Endothelial cell of umbilical vein (primary cell): ENCODE measurements around the gene HOXB5. TPM values are rescaled to one million over a fixed set of nuclear protein-coding genes. Genes with fewer than 3 reads are reported as not detected.

ENCODE experiments used
- BruUV-seq: library from RNA; stranded (reverse); fragments of 400-500 nt; replicated peaks from 2 replicates; lab custom pipeline; 2021; lab: Mats Ljungman, UMichigan
- CTCF ChIA-PET: fragments of 300-600, 350-600 bp; sonication (Branson Sonifier 250); formaldehyde crosslinking; loops from one replicate; lab custom pipeline; 2021; ENCODE audit warnings: antibody characterized with exemption, inconsistent platforms; lab: Charles Lee
- POLR2A ChIA-PET: fragments of 300-600, 350-600 bp; sonication (Branson Sonifier 250); formaldehyde crosslinking; loops from one replicate; lab custom pipeline; 2021; ENCODE audit warnings: antibody characterized with exemption, inconsistent platforms; lab: Charles Lee
- DNase-seq: peaks from one replicate; pipeline ENCODE4 v3.0.0-alpha.2; 2011; ENCODE audit warnings: low read depth, low spot score
- FAIRE-seq: peaks from 2 replicates; lab custom pipeline; 2011; peaks lifted over from hg19 to GRCh38; lab: Jason Lieb, UNC
- H2AFZ ChIP-seq: 2 replicates; pipeline ENCODE4 v1.6.0; 2012; ENCODE audit warnings: low read depth, low read length, control low read depth, inconsistent platforms
- H3K27ac ChIP-seq: 2 replicates; pipeline ENCODE4 v1.5.1; 2011; ENCODE audit warnings: low read depth, mild to moderate bottlenecking, control low read depth, low read length, moderate library complexity; ENCODE audit not compliant: insufficient read depth
- H3K27me3 ChIP-seq, 2 experiments: 2 replicates each; pipeline versions ENCODE4 v1.6.0 to v1.6.1; 2011; ENCODE audit warnings: low read length in 2 of 2, mixed read lengths in 1 of 2; ENCODE audit not compliant: control insufficient read depth in 2 of 2, insufficient read depth in 2 of 2
- H3K36me3 ChIP-seq, 2 experiments: 2 replicates in 1 of 2; 3 replicates in 1 of 2; pipeline ENCODE4 v1.5.1; 2011; ENCODE audit warnings: low read length in 2 of 2, mild to moderate bottlenecking in 1 of 2, moderate library complexity in 1 of 2; ENCODE audit not compliant: control insufficient read depth in 2 of 2, insufficient read depth in 2 of 2; ENCODE audit errors: extremely low read depth in 1 of 2
- H3K4me1 ChIP-seq: 3 replicates; pipeline ENCODE4 v1.5.1; 2011; ENCODE audit warnings: mild to moderate bottlenecking, low read length; ENCODE audit not compliant: control insufficient read depth, insufficient read depth; ENCODE audit errors: extremely low read depth
- H3K4me2 ChIP-seq: 2 replicates; pipeline ENCODE4 v1.6.1; 2011; ENCODE audit warnings: low read length, control low read depth, mixed read lengths; ENCODE audit not compliant: insufficient read depth
- H3K4me3 ChIP-seq, 3 experiments: fragments of 200-600 bp in 1 of 3; sonication (generic), shearing (Covaris generic) in 1 of 3; replicated peaks in 1 of 3; 2 replicates each; pipeline ENCODE4 v1.5.1; 2011 to 2016; ENCODE audit warnings: control low read depth in 3 of 3, low read length in 3 of 3, mild to moderate bottlenecking in 2 of 3, inconsistent platforms in 1 of 3, low read depth in 1 of 3, moderate library complexity in 1 of 3; ENCODE audit not compliant: insufficient read depth in 1 of 3
- H3K79me2 ChIP-seq: 2 replicates; pipeline ENCODE4 v1.6.0; 2012; ENCODE audit warnings: low read length, inconsistent platforms; ENCODE audit not compliant: control insufficient read depth, insufficient read depth
- H3K9ac ChIP-seq: replicated peaks from 2 replicates; pipeline ENCODE3; 2011; ENCODE audit warnings: low read length, control low read depth; ENCODE audit not compliant: insufficient read depth; ENCODE audit errors: extremely low read depth
- H3K9me1 ChIP-seq: replicated peaks from 3 replicates; pipeline ENCODE4 v1.6.0; 2011; ENCODE audit warnings: mild to moderate bottlenecking, low read length; ENCODE audit not compliant: control insufficient read depth, insufficient read depth; ENCODE audit errors: extremely low read depth
- H3K9me3 ChIP-seq: replicated peaks from 2 replicates; pipeline ENCODE4 v1.5.1; 2012; ENCODE audit warnings: low read length, inconsistent platforms; ENCODE audit not compliant: control insufficient read depth, insufficient read depth
- H4K20me1 ChIP-seq: replicated peaks from 2 replicates; pipeline ENCODE3; 2011; ENCODE audit warnings: mild to moderate bottlenecking, low read length; ENCODE audit not compliant: control insufficient read depth, insufficient read depth; ENCODE audit errors: extremely low read depth
- EZH2 ChIP-seq: IDR thresholded peaks from 2 replicates; pipeline ENCODE4 v1.6.1; 2012; ENCODE audit warnings: borderline replicate concordance, low read depth, mild to moderate bottlenecking, moderate library complexity, low read length, inconsistent platforms; ENCODE audit not compliant: severe bottlenecking
- FOS ChIP-seq: IDR thresholded peaks from 2 replicates; pipeline ENCODE4 v1.6.1; 2011; ENCODE audit warnings: mild to moderate bottlenecking, low read length, moderate library complexity, borderline replicate concordance; ENCODE audit not compliant: insufficient read depth
- GATA2 ChIP-seq: IDR thresholded peaks from 2 replicates; pipeline ENCODE4 v1.7.0; 2011; ENCODE audit warnings: low read depth, mild to moderate bottlenecking, moderate library complexity, mixed read lengths, low read length; ENCODE audit not compliant: insufficient read length, insufficient read depth
- JUN ChIP-seq: IDR thresholded peaks from 2 replicates; pipeline ENCODE4 v1.6.1; 2011; ENCODE audit warnings: borderline replicate concordance, low read depth; ENCODE audit not compliant: insufficient read length, insufficient read depth
- MYC ChIP-seq: IDR thresholded peaks from one replicate; pipeline ENCODE4 v1.6.1; 2011; ENCODE audit warnings: mild to moderate bottlenecking, low read depth, low read length
- POLR2A ChIP-seq: IDR thresholded peaks from 2 replicates; pipeline ENCODE4 v1.6.1; 2012; ENCODE audit warnings: low read depth, mild to moderate bottlenecking, control low read depth, low read length
- POLR2AphosphoS5 ChIP-seq: IDR thresholded peaks from 2 replicates; pipeline ENCODE4 v1.6.1; 2012; ENCODE audit warnings: low read depth, mild to moderate bottlenecking, control low read depth, low read length, moderate library complexity; ENCODE audit not compliant: insufficient read depth
- dilution Hi-C: fragments of 300-500 bp; cut with MboI; formaldehyde crosslinking; loops from one replicate; pipeline ENCODE4 v1.15.0; 2019; ENCODE audit warnings: low sequenced_read_pairs; ENCODE audit not compliant: extremely low pct_ligation_motif_present
- intact Hi-C: fragments of 100-400 bp; cut with micrococcal nuclease; formaldehyde crosslinking; loops from one replicate; pipeline ENCODE4 v1.10.0; 2022
- polyA plus RNA-seq, 4 experiments: library from polyadenylated mRNA; depleted of rRNA in 3 of 4; stranded (reverse) in 3 of 4; unstranded in 1 of 4; fragments of >200 nt; gene quantifications; 2 replicates each; pipeline versions ENCODE4 v1.2.1 to v1.2.3, GENCODE V29; 2011 to 2012; ENCODE audit warnings: missing spikeins in 1 of 4
- total RNA-seq: library from RNA; stranded (reverse); gene quantifications from 2 replicates; pipeline ENCODE4 v1.2.3, GENCODE V29; 2021
- TF ChIP-seq, protein P1 (sequence below): IDR thresholded peaks from 2 replicates; pipeline ENCODE4 v1.6.1; 2011; ENCODE audit not compliant: insufficient read depth, insufficient read length
- TF ChIP-seq, protein P2 (sequence below), 2 donors: IDR thresholded peaks; 1 replicate in 1 of 2; 2 replicates in 1 of 2; pipeline ENCODE4 v1.5.1; 2011; ENCODE audit warnings: low read length in 2 of 2, mild to moderate bottlenecking in 2 of 2, moderate library complexity in 2 of 2, control low read depth in 1 of 2, inconsistent platforms in 1 of 2, low read depth in 1 of 2; ENCODE audit not compliant: insufficient read depth in 1 of 2; ENCODE audit errors: extremely low read depth in 1 of 2

Gene HOXB5
- total and polyA plus RNA-seq, 2 donors (not counting 3 experiments of a cell fraction or from before 2014, with no cell fraction given), result 2.0 to 8.5 TPM

DNA sequence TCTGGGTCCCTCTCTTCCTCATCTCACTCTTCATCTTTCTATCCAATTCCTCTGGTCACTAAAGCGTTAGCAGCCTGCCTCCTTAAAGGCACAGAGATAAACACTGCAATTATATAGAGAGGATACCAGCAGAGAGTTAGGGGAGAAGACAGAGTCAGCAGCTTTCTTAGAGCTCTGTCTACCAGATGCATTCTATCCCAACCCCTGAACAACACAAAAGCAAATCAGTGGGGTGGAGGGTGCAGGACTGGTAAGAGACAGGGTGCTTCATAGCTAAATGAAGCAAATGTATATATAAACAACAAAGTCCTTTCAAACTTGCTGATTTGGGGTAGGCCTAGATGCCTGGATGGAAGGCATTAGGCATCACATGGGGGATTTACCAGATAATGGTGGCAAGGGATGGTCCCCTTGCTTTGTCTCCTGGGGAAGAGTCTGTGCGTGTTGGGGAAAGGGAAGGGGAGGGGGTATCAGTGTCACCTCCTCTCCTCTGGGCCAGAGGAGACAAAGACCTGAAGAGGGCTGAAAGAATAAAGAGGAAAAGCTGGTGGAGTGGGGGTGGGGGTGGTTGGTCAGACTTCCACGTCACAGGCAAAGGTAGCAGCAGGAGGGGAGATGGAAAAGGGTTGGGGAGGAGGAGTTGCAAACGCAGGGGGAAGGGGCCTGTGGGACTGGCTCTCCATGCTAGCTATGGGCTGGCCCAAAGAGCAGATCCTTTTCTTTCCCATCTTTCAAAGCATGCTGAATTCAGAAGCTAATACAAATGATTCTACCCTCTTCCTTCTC is 27.5 kb downstream of the HOXB5 start:
- dilution Hi-C loops, result no loop called here
- CTCF ChIA-PET, result interaction anchor here (3.3 to 6.1 kb wide), 2 partner anchors 10 to 18 kb away, joined by 23 to 28 read pairs; no protein-coding TSS in a partner anchor
- FAIRE-seq, result no peak

More for the DNA sequence above, 27.5 kb downstream of the HOXB5 start:
- intact Hi-C loops, result no loop called here
- H3K4me3 ChIP-seq, result no peak overlapping the region
- no peaks in the 10 kb centered on the region for H3K27me3 ChIP-seq
- no peaks in the 10 kb centered on the region for H3K9me3 ChIP-seq
- H3K4me1 ChIP-seq, result peaks cover 62% of the 10 kb centered on the region
- no peak overlapping the region for H3K27ac ChIP-seq
- POLR2A ChIA-PET, result no interaction called here
- peaks cover 0 to 3% of the 10 kb centered on the region in 2 experiments for H3K36me3 ChIP-seq
- H3K9me1 ChIP-seq, result no peaks in the 10 kb centered on the region
- no peaks in the 10 kb centered on the region for H4K20me1 ChIP-seq
- BruUV-seq, result no TSS peak
- no peak overlapping the region for H3K9ac ChIP-seq
- H3K79me2 ChIP-seq, result peaks cover 92% of the 10 kb centered on the region
- DNase-seq, result no peak
- H3K4me2 ChIP-seq, result no peak overlapping the region
- TF ChIP-seq, protein P1, sequence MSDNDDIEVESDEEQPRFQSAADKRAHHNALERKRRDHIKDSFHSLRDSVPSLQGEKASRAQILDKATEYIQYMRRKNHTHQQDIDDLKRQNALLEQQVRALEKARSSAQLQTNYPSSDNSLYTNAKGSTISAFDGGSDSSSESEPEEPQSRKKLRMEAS, result no peak
- TF ChIP-seq POLR2A (no peak), JUN (no peak), GATA2 (no peak), FOS (no peak), EZH2 (no peak), MYC (no peak), POLR2AphosphoS5 (no peak)
- TF ChIP-seq, protein P2, sequence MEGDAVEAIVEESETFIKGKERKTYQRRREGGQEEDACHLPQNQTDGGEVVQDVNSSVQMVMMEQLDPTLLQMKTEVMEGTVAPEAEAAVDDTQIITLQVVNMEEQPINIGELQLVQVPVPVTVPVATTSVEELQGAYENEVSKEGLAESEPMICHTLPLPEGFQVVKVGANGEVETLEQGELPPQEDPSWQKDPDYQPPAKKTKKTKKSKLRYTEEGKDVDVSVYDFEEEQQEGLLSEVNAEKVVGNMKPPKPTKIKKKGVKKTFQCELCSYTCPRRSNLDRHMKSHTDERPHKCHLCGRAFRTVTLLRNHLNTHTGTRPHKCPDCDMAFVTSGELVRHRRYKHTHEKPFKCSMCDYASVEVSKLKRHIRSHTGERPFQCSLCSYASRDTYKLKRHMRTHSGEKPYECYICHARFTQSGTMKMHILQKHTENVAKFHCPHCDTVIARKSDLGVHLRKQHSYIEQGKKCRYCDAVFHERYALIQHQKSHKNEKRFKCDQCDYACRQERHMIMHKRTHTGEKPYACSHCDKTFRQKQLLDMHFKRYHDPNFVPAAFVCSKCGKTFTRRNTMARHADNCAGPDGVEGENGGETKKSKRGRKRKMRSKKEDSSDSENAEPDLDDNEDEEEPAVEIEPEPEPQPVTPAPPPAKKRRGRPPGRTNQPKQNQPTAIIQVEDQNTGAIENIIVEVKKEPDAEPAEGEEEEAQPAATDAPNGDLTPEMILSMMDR (IDR thresholded peaks at IDR 0.05; ENCODE audit: extremely low read depth in 1 of 2, insufficient read depth in 1 of 2, low read depth in 1 of 2, low read length in 2 of 2), result no peak
- H2AFZ ChIP-seq, result no peak overlapping the region
